Osteocyte (in vitro differentiated cells): ENCODE measurements around the gene ILDR1. TPM values are rescaled to one million over a fixed set of nuclear protein-coding genes. Genes with fewer than 3 reads are reported as not detected.

Experiments used
- DNase-seq: peaks from one replicate; pipeline ENCODE4 v3.0.0; 2021; ENCODE audit warnings: mixed read lengths; ENCODE audit not compliant: unreplicated experiment; ENCODE audit errors: extremely low spot score
- H3K27ac Mint-ChIP-seq: one replicate; pipeline ENCODE4 v1.8.0; 2021; ENCODE audit warnings: mild to moderate bottlenecking, mixed read lengths; ENCODE audit not compliant: unreplicated experiment
- H3K27me3 Mint-ChIP-seq: one replicate; pipeline ENCODE4 v1.8.0; 2021; ENCODE audit warnings: mixed read lengths; ENCODE audit not compliant: unreplicated experiment
- H3K36me3 Mint-ChIP-seq: one replicate; pipeline ENCODE4 v1.8.0; 2021; ENCODE audit warnings: mixed read lengths; ENCODE audit not compliant: unreplicated experiment
- H3K4me1 Mint-ChIP-seq: one replicate; pipeline ENCODE4 v1.8.0; 2021; ENCODE audit warnings: mixed read lengths; ENCODE audit not compliant: unreplicated experiment
- H3K4me3 Mint-ChIP-seq: one replicate; pipeline ENCODE4 v1.8.0; 2021; ENCODE audit warnings: mild to moderate bottlenecking, moderate library complexity, mixed read lengths; ENCODE audit not compliant: unreplicated experiment
- H3K9me3 Mint-ChIP-seq: one replicate; pipeline ENCODE4 v1.8.0; 2021; ENCODE audit warnings: mixed read lengths; ENCODE audit not compliant: unreplicated experiment
- total RNA-seq: library from RNA; stranded (reverse); gene quantifications from 2 replicates; pipeline ENCODE4 v1.2.1, GENCODE V29; 2021
- TF ChIP-seq, protein P1 (sequence below): fragments of 200-600 bp; sonication (generic); IDR thresholded peaks from 2 replicates; pipeline ENCODE4 v1.5.0; 2021; ENCODE audit warnings: antibody characterized with exemption, mild to moderate bottlenecking, moderate library complexity

The ILDR1 gene
- total RNA-seq, 1 donor from 2014 or later = not detected

DNA sequence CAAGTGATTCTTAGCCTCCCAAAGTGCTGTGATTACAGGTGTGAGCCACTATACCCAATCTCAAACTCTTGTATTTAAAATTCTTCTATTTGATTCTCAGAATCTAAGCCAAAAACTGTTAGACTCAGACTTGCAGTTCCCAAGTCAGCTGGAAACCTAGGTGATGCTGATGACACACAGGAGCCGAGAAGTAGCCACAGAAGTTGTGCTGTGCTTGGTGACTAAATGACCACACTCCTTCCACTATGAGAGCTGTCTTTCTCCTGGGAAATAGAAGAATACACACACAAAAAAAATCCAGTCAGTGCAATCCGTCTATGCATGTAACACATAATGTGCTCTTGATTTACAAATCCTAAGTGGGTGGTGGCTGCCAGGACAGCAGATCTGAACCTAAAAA lies 33.9 kb downstream of the ILDR1 start:
- no peak overlapping the region for H3K4me3 Mint-ChIP-seq
- H3K27ac Mint-ChIP-seq = no peak overlapping the region
- H3K27me3 Mint-ChIP-seq = no peaks in the 10 kb centered on the region
- no peak for DNase-seq
- peaks cover 16% of the 10 kb centered on the region for H3K9me3 Mint-ChIP-seq
- TF ChIP-seq, protein P1, sequence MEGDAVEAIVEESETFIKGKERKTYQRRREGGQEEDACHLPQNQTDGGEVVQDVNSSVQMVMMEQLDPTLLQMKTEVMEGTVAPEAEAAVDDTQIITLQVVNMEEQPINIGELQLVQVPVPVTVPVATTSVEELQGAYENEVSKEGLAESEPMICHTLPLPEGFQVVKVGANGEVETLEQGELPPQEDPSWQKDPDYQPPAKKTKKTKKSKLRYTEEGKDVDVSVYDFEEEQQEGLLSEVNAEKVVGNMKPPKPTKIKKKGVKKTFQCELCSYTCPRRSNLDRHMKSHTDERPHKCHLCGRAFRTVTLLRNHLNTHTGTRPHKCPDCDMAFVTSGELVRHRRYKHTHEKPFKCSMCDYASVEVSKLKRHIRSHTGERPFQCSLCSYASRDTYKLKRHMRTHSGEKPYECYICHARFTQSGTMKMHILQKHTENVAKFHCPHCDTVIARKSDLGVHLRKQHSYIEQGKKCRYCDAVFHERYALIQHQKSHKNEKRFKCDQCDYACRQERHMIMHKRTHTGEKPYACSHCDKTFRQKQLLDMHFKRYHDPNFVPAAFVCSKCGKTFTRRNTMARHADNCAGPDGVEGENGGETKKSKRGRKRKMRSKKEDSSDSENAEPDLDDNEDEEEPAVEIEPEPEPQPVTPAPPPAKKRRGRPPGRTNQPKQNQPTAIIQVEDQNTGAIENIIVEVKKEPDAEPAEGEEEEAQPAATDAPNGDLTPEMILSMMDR = no peak
- H3K36me3 Mint-ChIP-seq = no peaks in the 10 kb centered on the region
- no peaks in the 10 kb centered on the region for H3K4me1 Mint-ChIP-seq

DNA sequence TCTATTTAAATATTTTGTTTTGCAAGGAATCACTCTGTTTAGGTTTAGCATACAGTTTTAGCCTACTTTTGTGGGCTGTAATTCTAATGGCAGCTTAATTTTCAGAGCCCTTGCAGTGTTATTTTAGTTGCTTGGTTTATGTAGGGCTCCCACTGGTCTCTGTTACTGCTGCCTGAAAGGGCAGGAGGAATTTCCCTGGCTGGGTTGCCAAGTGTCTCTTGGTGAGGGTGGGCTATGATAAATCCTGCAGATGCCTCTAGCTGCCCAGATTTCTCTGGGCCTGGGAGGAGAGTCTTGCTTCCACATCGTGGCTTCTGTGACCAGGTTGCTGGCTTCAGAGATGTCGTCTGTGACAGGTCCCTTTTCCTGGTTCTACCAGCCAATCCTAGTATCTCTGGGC lies 36.2 kb downstream of the ILDR1 start:
- peaks cover 17% of the 10 kb centered on the region for H3K9me3 Mint-ChIP-seq
- H3K36me3 Mint-ChIP-seq = no peaks in the 10 kb centered on the region
- TF ChIP-seq, protein P1 = no peak
- H3K27me3 Mint-ChIP-seq = no peaks in the 10 kb centered on the region
- H3K4me3 Mint-ChIP-seq = no peak overlapping the region
- no peaks in the 10 kb centered on the region for H3K4me1 Mint-ChIP-seq
- no peak overlapping the region for H3K27ac Mint-ChIP-seq
- DNase-seq = no peak

DNA sequence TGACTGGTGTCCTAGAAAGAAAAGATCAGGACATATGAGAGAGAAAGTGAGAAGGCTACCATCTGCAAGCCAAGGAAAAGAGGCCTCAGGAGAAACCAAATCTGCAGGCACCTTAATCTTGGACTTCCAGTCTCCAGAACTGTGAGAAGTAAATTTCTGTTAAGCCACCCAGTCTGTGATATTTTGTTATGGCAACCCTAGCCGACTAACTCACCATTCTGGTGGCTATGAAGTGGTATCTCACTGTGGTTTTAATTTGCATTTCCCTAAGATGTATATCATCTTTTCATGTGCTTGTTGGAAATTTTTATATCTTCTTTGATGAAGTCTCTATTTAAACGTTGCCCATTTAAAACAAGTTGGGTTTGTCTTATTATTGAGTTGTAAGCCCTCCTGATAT lies 40.6 kb downstream of the ILDR1 start:
- H3K36me3 Mint-ChIP-seq = no peaks in the 10 kb centered on the region
- TF ChIP-seq, protein P1 = no peak
- no peaks in the 10 kb centered on the region for H3K4me1 Mint-ChIP-seq
- H3K9me3 Mint-ChIP-seq = peaks cover 31% of the 10 kb centered on the region
- H3K27ac Mint-ChIP-seq = no peak overlapping the region
- H3K4me3 Mint-ChIP-seq = no peak overlapping the region
- no peak for DNase-seq
- H3K27me3 Mint-ChIP-seq = no peaks in the 10 kb centered on the region

DNA sequence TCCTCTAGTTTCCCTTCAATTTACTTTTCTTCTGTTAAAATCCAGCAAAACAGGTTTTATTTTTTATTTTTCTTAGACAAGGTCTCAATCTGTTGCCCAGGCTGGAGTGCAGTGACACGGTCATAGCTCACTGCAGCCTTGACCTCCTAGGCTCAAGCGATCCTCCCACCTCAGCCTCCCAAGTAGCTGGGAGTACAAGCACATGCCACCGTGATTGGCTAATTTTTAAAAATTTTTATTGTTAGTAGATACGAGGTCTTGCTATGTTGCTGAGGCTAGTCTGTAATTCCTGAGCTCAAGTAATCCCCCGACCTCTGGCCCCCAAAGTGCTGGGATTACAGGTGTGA lies 41.6 kb downstream of the ILDR1 start:
- Mint-ChIP-seq H3K27me3 (no peaks in the 10 kb centered on the region), H3K27ac (no peak overlapping the region), H3K4me3 (no peak overlapping the region), H3K36me3 (no peaks in the 10 kb centered on the region), H3K4me1 (no peaks in the 10 kb centered on the region), H3K9me3 (peaks cover 31% of the 10 kb centered on the region)
- no peak for DNase-seq
- TF ChIP-seq, protein P1 = no peak

DNA sequence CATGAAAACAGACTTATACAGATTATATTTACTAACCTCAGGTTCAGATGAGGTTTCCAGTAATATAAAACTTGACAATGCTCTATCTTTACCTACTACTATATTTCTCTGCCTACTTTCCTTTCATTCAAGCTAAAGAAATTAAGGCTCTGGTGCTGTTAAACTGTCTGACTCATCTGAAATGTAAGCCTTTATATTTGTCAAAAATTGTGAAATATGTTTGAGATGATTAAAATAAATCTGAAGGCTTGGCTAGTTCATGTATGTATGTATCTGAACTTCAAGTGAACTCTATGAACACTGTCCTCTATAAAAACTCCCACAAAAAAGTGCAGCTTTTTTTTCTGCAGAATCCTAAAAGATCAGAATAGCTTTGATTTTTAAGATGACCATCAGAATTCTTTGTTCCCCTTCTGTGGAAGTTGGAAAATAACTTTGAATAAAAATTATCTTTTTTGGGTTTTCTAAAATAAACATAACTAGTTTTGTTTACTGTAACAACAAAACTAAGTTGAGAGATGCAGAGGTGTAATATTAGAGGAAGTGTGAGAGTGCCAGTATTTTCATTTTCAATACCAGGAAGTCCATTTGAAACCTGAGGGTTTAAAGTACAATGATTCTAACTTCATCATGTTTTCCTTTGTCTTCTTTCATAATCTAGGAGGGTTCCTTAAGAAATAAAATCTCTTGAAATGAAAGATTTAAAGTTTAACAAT lies 42.2 kb downstream of the ILDR1 start:
- Mint-ChIP-seq H3K9me3 (peaks cover 31% of the 10 kb centered on the region), H3K36me3 (no peaks in the 10 kb centered on the region), H3K4me3 (no peak overlapping the region), H3K27me3 (no peaks in the 10 kb centered on the region), H3K27ac (no peak overlapping the region), H3K4me1 (no peaks in the 10 kb centered on the region)
- TF ChIP-seq, protein P1 = no peak
- no peak for DNase-seq
